ENCODE results near the gene CYREN.

- TF ChIP-seq EZH2 (IDR thresholded peaks at IDR 0.05; ENCODE audit: low read depth): no peak
- TF ChIP-seq CTCF (conservative IDR thresholded peaks at IDR 0.05): no peak
Observed at GRCh38 chr7:135181929-135182678, 11.6 kb upstream of the CYREN start.
